Left renal cortex interstitium (tissue), 4 donors: Measurements from ENCODE around the gene HNF4A. TPM values are rescaled to one million over a fixed set of nuclear protein-coding genes. Genes with fewer than 3 reads are reported as not detected.

Experiments
- DNase-seq, 4 donors: peaks; one replicate each; pipeline ENCODE4 v3.0.0-alpha.2; 2013; ENCODE audit warnings: low read depth in 4 of 4, low spot score in 2 of 4, missing footprints in 1 of 4
- polyA plus RNA-seq, 4 donors: library from polyadenylated mRNA; unstranded; fragments of 120-200 nt; gene quantifications; one replicate each; pipeline ENCODE4 v1.2.1, GENCODE V29; 2013; ENCODE audit not compliant: insufficient read length in 4 of 4

Gene HNF4A
- polyA plus RNA-seq, 4 donors: 35.0 to 60.8 (median 48.6) TPM

- DNase-seq: no peak
Observed at GRCh38 chr20:44435630-44436335, 80.3 kb downstream of the HNF4A start.

GRCh38 chr20:44436393-44436792 is 80.9 kb downstream of the HNF4A start:
- DNase-seq: no peak

DNA sequence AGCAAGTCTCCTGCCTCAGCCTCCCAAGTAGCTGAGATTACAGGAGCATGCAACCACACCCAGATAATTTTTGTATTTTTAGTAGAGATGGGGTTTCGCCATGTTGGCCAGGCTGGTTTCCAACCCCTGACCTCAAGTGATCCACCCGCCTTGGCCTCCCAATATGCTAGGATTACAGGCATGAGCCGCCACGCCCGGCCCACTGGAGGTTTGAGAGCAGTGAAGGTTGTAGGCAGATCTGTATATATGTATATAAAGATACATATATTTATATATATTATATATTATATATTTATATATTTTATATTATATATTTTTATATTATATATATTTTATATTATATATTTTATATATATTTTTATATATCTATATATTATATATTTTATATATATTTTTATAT is 82.0 kb downstream of the HNF4A start:
- DNase-seq: no peak

GRCh38 chr20:44438782-44439181 is 83.3 kb downstream of the HNF4A start:
- DNase-seq: no peak

- DNase-seq: no peak
Observed at GRCh38 chr20:44439318-44439717, 83.8 kb downstream of the HNF4A start.

DNA sequence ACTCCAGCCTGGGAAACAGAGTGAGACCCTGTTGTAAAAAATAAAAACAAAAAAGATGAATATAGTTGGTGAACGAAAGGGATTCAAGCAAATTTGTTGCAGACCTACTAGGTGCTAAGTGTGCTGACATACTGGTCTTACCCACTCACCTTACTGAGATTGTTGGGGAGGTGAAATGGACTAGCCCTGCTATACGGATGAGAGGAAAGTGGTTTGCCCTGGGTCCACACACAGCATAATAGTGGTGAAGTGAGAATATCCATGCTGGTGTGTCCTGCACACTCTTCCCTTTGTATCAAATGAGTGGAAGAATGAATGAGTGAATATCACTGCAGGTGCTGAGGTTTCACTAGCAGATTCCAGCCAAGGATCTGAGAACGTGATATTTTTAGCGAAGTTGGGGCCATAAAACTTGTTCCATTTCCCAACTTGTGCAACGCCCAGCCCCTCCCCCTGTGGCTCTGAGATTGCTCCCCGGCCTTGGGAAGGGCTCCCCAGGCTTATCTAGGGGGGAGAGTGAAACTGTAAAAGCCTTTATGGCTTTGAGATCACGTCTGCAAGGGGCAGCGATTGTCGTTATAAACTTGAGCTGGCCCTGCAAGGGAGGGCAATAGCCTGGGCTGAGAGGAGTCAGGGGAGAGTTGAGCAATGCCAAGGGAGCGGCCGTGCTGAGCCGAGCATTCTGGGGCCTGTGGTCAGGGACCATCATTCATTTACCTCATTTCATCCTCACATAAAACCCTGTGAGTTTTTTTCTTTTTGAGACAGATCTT is 87.0 kb downstream of the HNF4A start:
- DNase-seq: no peak

DNA sequence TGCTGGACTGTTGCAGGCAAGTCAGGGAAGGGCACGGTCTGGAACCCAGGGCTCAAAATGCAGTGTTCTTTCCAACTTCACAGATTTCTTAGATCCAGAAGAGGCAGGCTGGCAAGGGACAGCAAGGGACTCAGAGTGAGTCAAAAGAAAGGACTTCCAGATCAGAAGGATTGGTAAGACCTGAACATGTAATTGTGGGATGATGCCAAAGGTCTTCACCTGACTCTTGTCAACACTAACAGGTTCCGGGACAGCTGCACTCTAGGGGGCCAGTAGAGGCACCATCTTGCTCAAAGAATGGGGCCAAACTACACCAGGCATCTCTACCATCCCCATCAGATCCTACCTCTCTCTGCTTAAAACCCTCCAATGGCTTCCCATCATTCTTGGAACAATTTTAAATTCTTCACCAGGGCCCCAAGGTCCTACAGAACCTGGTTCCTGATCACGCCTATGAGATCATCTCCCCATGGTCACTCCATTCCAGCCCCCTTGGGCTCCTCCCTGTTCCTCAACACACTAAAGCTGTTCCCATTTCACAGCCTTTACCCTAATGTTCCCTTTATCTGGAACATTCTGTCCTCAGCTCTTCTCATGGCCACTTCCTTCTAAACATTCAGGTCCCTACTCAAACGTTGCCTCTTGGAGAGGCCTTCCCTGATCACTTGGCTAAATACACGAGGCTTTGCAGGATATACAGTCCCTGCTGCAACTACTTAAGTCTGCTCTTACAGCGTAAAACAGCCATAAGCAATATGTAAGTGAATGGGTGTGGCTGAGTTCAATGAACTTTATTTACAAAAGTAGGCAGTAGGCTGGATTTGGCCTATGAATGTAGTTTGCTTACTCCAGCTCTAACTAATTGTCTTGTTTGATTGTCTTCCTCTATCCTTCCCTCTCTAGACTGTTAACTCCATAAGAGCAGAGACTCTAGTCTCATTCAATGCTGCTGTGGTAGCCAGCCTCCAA is 90.5 kb downstream of the HNF4A start:
- no peak for DNase-seq

DNA sequence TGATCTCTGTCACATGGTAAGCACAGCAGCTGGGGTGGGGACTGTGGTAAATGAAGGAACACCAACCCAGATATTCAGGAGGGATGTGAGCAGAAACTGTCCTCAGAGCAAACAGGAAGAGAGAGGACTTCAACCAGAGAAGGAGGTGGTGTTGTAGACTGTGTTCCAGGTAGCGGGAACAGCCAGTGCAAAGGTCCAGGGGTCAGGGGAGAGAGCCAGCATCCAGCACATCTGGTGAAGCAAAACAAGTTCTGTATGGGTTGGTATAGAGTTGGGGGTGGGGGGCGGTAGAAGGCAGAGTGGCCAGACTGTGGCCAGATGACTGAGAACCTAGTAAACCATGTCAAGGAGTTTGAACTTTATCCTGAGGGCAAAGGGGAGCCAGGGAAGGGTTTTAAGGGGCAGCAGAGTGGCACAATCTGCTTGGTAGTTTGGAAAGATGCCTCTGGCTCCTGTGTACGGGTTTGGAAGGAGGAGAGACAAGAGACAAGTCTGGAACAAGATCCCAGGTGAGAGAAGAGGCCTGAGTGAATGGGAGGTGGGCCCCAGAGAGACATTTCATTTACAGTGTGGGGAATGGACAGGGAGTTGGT is 92.4 kb downstream of the HNF4A start:
- DNase-seq: no peak

- DNase-seq: no peak
Observed at GRCh38 chr20:44448753-44449546, 93.5 kb downstream of the HNF4A start.

DNA sequence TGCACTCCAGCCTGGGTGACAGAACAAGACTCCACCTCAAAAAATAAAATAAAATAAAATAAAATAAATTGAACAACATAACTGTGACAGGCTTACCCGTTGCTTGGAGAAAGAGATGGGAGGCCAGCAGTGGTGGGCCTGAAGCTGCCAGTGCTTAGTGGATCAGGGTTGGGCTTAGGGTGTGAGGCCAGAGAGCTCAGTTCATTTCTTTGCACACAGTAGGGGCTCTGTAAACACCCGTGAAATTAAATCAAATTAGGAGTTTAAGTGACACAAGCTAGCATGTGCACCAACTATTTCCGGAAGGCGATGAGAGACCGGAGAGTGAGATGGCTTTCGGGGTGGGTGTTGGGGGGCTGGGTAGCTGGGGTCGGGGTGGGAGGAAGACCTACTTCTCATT is 94.4 kb downstream of the HNF4A start:
- DNase-seq: no peak

DNA sequence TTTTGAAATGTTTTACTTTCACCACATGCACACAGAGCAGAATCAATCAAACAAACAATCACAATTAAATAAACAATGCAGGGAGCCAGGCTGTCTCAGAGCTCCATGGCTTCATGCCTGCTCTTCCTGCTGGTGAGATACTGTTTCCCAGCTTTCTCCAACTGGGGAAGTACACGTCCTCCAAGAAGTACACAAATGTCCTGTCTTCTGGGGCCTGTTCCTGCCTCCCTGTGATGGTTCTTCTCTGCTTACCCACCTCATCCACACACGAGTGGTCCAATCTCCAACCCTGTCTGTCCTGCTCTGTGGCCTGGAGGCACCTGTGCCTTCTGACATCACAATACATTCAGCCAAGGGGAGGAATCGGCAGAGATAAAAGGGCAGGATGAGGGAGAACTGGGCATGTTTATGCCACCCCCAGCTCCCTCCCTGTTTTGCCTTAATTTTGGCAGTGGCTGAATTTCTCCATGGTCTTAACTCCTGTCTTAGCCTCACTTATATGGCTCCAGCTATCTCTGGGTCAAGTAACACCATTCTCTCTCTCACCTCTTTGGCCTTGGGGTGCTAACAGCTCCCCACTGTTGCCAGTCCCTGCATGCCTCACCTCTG is 94.9 kb downstream of the HNF4A start:
- DNase-seq: no peak

- no peak for DNase-seq
Observed at GRCh38 chr20:44450903-44451450, 95.5 kb downstream of the HNF4A start.

GRCh38 chr20:44454306-44454963 is 98.9 kb downstream of the HNF4A start:
- no peak for DNase-seq

DNA sequence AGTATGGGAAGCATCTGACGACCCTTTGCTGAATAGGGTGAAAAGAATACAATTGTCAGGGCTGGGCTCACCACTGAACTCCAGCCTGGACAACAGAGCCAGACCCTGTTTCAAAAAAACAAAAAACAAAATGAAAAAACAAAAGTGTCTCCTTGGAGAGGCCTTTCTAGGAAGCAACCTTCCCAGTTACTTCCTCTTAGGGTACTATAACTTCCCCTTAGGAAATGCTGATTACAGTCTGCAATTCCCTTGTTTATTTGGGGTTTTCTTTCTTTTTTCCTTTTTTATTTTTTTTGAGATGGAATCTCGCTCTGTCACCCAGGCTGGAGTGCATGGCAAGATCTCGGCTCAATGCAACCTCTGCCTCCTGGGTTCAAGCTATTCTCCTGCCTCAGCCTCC is 99.6 kb downstream of the HNF4A start:
- DNase-seq: no peak

- no peak for DNase-seq
Observed at GRCh38 chr20:44456611-44457010, 101.1 kb downstream of the HNF4A start.

- no peak for DNase-seq
Observed at GRCh38 chr20:44457016-44457415, 101.5 kb downstream of the HNF4A start.

DNA sequence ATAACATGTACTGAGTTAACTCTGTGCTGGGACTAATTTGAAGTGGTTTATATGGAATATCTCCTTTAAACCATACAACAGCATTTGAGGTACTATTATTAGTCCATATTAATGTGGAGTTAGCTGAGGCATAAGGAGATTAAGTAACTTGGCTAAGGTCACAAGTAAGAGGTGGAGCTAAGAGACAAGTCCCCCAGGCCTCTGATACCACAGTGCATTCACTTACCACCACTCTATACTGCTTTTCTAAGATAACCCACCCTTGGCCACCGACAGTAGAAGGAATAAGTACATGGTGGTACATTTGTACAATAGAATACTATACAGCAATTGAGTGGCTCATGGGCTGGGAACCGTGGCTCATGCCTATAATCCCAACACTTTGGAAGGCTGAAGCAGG is 103.8 kb downstream of the HNF4A start:
- DNase-seq: no peak

GRCh38 chr20:44460795-44461141 is 105.3 kb downstream of the HNF4A start:
- no peak for DNase-seq
